ENCODE measurements around the gene KIFC1.

The KIFC1 gene

GRCh38 chr6:33427585-33428223 lies 36.1 kb downstream of the KIFC1 start:
- peak; percentile 80 for DNase-seq

DNA sequence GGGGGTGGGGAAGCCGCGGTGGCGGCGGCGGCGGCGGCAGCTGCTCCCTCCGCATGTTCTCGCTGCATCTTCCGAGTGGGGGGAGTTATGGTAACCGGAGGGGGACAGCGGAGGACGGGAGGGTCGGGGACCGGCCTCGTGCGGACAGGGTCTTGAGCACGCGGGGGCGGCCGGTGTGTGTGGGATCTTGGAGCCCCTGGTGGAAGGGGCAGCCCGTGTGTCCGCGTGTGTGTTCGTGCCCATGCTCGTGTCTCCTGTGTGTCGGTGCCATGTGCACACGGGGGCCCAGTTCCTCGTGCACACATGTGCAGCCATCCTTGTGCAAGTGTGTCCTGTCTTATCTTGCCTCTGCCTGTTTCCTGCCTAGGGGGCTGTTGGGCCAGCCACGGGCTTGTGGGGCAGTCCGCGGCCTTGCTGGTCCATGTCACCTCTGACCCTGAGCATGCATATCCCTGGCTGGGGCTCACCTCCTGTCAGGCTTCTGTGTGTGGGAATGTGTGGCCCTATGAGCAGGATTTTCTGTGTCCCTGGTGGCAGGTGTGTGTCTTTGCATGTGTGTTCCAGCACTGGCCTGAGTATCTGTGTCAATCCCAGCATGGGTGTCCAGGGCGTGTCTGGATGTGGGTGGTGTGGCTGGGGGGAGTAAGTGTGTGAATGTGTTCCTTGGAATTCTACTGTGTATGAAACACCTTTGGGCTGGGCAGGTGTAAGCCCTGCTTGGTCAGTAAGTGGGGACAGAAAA lies 36.8 kb downstream of the KIFC1 start:
- DNase-seq, result peak; percentile 69

GRCh38 chr6:33428966-33429749 lies 37.5 kb downstream of the KIFC1 start:
- DNase-seq, result no peak

DNA sequence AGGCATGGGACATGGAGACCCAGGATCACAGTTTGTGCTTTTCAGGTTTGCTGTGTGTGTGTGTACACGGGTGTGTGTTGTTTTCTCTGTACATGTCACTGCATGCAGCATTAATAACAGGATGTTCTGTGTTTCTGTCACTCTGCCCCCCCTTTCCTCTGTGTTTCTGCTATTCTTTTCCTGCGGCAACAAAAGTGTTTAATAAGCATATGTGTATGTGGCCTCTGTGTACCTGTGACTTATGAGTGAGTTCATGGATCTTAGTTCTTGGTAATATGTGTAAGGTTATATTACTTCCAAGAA lies 38.1 kb downstream of the KIFC1 start:
- no peak for DNase-seq

DNA sequence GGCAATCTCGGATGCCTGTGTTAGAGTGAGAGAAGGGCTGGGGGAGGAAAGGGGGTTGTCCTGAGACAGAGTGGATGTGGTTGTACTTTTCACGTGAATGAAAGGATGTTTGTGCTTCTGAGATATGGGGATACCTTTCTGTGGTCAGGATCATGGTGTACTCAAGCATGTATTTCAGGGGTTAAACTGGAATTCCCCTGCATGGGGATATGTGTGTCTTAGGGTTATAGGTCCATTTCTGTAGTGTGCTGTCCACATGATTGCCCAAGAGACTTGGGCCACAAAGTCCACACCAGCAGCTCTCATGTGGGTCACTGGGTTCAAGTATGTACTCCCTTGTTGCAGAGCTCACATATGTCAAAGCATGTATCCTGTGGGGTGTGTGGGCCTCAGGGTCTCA lies 38.7 kb downstream of the KIFC1 start:
- no peak for DNase-seq

DNA sequence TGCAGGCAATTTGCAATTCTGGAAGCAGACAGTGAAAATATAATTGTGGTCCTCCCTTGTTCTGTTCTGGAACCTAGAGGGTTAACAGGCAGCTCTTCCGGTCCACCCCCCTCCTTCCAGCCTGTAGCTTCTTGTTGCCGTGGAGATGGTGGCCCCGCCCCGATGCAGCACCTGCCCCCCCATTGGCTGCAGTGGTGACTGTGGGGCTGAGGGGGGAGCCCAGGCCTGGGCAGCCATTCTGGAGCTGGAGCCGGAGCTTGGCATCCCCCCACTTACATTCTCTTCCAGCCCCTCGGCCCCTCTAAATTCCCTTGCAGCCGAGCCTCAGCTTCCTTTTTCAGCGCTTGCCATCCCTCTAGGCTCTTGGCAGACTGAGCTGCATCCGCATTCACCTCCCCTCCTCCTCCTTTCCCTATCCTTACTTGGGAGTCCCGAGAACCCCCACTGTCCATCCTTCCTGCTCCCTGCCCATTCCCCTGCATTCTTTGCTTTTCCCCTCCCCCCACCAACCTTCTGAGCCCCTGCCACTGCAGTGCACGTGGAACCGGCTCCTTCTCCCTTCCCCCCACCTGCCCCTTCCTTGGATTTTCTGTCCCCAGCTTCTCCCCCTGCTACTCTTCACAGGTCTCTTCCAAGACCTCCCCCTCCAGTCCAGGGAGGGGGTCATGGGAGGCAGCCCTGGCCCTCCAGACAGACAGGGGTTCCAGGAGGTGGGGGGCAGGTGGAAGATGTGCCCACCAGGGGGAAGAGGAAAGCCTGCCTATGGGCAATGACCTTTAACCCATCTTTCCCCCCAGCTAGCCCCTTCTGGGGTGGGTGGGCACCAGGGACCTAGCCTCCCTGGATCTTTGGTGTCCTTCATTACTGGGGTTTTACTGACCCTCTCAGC lies 39.6 kb downstream of the KIFC1 start:
- peak; percentile 85 for DNase-seq

DNA sequence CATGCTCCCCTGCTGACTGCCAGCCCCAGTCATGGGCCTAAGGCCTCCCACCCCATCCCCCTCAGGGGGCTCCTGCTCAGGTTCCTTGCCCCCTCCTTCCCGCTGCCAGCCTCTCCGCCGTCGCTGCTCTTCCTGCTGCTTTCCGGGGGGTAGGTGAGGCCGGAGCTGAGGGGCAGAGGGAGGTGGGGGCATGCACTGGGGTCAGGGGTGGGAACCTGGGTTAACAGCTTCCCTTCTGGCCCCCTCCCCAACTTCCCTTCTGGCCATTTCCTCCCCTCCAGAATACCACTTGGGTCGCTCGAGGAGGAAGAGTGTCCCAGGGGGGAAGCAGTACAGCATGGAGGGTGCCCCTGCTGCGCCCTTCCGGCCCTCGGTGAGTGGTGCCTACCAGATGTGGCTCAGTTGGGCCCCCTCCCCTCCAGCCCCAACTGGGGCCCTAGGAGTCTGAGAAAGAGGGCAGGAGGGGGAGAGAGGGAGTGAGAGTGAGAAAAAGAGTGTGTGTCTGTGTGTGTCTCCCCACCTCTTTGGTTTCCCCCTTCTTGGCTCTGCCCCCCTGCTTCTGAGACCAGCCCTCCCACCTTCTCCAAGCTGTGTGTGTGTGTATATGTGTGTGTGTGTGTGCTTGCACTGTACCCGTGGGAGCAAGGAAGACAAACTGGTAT lies 40.4 kb downstream of the KIFC1 start:
- no peak for DNase-seq

GRCh38 chr6:33432546-33432945 lies 40.9 kb downstream of the KIFC1 start:
- no peak for DNase-seq

DNA sequence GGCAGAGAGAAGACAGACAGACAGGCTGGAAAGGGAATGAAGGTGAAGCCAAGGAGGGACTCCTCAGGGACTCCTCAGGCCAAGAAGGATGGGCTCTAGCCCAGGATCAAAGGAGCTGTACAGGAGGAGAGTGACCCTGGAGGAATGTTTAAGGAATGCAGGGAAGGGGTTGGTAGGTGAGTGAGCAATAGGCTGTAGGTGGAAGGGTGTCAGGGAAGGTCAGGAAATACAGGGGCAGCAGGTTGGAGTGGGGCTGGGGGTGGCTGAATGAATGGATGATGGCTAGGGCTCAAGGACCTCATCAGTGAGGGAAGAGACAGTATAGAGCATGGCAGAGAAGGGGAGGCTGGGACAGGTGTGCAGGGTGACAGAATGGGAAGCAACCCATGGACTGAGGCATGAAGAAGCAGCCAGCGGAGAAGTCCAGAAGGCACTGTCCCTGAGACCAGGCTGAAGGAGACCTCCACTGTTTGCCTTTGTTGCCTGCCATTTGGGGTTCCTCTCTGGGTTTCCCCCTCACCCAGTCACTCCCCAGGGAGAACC lies 41.4 kb downstream of the KIFC1 start:
- no peak for DNase-seq

DNA sequence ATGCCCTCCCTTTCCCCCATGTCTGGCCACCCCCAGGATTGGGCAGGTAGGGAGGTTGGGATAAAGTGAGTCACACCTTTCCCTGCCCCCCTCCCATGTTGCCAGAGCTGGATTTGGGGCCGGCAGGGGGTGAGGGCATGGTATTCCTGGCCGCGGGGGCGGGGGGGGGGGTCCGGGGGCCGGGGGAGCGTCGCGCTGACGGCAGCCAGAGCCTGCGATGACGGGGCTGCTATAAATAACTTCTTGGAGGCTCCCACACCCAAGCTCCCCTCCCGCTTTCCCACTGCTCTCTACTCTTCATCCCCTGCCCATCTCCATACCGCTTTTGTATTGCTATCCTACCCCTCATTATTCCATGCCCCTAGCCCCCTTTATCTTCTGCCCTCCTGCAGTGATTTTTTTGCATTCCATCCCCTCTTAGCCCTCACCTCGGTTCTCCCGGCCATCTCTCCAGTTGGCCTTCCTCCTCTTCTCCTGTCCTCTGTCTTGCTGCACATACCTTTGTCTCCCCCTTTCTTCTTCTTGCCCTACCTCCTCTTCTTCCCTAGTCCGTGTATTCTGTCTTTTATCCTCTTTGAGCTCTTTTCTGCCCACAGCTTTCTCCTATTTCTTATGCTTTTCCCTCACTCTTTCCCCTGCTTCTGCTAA lies 42.0 kb downstream of the KIFC1 start:
- DNase-seq, result no peak

- no peak for DNase-seq
Observed at GRCh38 chr6:33434961-33435360, 43.3 kb downstream of the KIFC1 start.

DNA sequence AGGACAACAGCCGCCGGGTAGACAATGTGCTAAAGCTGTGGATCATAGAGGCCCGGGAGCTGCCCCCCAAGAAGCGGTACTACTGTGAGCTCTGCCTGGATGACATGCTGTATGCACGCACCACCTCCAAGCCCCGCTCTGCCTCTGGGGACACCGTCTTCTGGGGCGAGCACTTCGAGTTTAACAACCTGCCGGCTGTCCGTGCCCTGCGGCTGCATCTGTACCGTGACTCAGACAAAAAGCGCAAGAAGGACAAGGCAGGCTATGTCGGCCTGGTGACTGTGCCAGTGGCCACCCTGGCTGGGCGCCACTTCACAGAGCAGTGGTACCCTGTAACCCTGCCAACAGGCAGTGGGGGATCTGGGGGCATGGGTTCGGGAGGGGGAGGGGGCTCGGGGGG lies 46.0 kb downstream of the KIFC1 start:
- no peak for DNase-seq

GRCh38 chr6:33438978-33439594 lies 47.5 kb downstream of the KIFC1 start:
- DNase-seq, result no peak

GRCh38 chr6:33439956-33440648 lies 48.5 kb downstream of the KIFC1 start:
- no peak for DNase-seq

- no peak for DNase-seq
Observed at GRCh38 chr6:33440649-33441309, 49.2 kb downstream of the KIFC1 start.

DNA sequence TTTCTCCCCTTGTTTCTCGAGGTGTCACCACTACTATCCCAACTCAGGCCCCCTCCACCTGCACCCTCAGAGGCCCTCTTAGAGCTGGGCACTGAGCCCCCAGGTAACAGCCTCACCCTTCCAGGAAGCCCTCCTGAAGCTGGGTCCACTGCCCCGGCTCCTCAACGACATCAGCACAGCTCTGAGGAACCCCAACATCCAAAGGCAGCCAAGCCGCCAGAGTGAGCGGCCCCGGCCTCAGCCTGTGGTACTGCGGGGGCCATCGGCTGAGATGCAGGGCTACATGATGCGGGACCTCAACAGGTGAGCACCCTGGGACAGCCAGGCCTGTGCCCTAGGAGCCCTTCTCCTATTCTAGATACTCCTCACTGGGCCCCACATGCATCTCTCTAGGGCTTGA lies 49.8 kb downstream of the KIFC1 start:
- DNase-seq, result no peak

GRCh38 chr6:33442283-33442682 lies 50.7 kb downstream of the KIFC1 start:
- DNase-seq, result no peak

DNA sequence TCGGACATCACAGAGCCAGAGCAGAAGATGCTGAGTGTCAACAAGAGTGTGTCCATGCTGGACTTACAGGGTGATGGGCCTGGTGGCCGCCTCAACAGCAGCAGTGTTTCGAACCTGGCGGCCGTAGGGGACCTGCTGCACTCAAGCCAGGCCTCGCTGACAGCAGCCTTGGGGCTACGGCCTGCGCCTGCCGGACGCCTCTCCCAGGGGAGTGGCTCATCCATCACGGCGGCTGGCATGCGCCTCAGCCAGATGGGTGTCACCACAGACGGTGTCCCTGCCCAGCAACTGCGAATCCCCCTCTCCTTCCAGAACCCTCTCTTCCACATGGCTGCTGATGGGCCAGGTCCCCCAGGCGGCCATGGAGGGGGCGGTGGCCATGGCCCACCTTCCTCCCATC lies 51.4 kb downstream of the KIFC1 start:
- DNase-seq, result no peak

DNA sequence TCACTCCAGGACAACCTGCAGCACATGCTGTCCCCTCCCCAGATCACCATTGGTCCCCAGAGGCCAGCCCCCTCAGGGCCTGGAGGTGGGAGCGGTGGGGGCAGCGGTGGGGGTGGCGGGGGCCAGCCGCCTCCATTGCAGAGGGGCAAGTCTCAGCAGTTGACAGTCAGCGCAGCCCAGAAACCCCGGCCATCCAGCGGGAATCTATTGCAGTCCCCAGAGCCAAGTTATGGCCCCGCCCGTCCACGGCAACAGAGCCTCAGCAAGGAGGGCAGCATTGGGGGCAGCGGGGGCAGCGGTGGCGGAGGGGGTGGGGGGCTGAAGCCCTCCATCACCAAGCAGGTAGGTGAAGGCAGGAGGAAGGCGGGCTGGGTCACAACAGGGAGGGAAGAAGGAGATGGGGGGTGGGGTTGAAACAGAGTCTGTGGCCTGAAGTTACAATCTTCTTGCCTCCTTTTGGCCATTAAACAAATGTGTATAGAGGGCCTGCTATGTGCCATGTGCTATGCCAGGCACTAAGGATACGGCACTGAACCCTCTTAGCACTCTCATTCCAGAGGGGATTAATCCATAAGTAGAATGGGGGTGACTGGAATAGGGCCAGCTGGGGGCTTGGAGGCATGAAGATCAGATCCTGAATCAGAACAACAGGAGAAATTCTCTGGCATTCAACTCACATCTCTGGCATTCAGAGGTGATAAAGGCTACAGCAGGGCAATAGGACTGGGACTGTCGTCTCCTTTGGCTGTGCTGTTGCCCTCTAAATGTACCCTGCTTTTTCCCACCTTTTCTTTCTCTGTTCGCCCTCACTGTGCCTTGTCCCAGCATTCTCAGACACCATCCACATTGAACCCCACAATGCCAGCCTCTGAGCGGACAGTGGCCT lies 52.2 kb downstream of the KIFC1 start:
- DNase-seq, result no peak

Measured in NCI-H69 (cell line).